Caco-2 (cell line): Measurements from ENCODE around the gene PTEN. TPM values are rescaled to one million over a fixed set of nuclear protein-coding genes. Genes with fewer than 3 reads are reported as not detected.
"Not testable (repeated sequence)": the region's sequence is repeated elsewhere in the genome, so short reads cannot be mapped to it uniquely, and the experiment has no call there.

ENCODE experiments used
- BruUV-seq: library from RNA; stranded (reverse); fragments of 400-500 nt; replicated peaks from 2 replicates; lab custom pipeline; 2021; lab: Mats Ljungman, UMichigan
- CTCF ChIA-PET: fragments of 300-600 bp; sonication (Branson Sonifier 250); formaldehyde crosslinking; loops from one replicate; lab custom pipeline; 2022; ENCODE audit warnings: antibody characterized with exemption; lab: Charles Lee
- POLR2A ChIA-PET: fragments of 300-600 bp; sonication (Branson Sonifier 250); formaldehyde crosslinking; loops from one replicate; lab custom pipeline; 2022; ENCODE audit warnings: antibody characterized with exemption; lab: Charles Lee
- DNase-seq, 2 experiments: peaks; one replicate each; pipeline versions ENCODE4 v3.0.0 to v3.0.0-alpha.2; 2020 to 2022
- H3K27me3 ChIP-seq: replicated peaks from 2 replicates; pipeline ENCODE4 v1.6.0; 2011; ENCODE audit warnings: low read length; ENCODE audit not compliant: control insufficient read depth, insufficient read depth
- H3K36me3 ChIP-seq: 2 replicates; pipeline ENCODE4 v1.5.1; 2011; ENCODE audit warnings: low read length; ENCODE audit not compliant: control insufficient read depth, insufficient read depth
- H3K4me1 ChIP-seq: fragments of 250-450 bp; sonication (Bioruptor Pico); 2 replicates; pipeline ENCODE4 v1.5.1; 2020; ENCODE audit warnings: mild to moderate bottlenecking
- H3K4me3 ChIP-seq: 2 replicates; pipeline ENCODE4 v1.5.1; 2011; ENCODE audit warnings: low read depth, mild to moderate bottlenecking, control low read depth, low read length
- H3K9me3 ChIP-seq: fragments of 250-450 bp; sonication (Bioruptor Pico); 2 replicates; pipeline ENCODE4 v1.5.1; 2020; ENCODE audit warnings: mild to moderate bottlenecking, moderate library complexity
- H3K27ac Mint-ChIP-seq: one replicate; pipeline ENCODE4 v1.8.0; 2022; ENCODE audit warnings: mixed read lengths; ENCODE audit not compliant: unreplicated experiment
- H3K27me3 Mint-ChIP-seq: one replicate; pipeline ENCODE4 v1.8.0; 2022; ENCODE audit warnings: mixed read lengths; ENCODE audit not compliant: insufficient read depth, unreplicated experiment
- H3K36me3 Mint-ChIP-seq: one replicate; pipeline ENCODE4 v1.8.0; 2022; ENCODE audit warnings: mild to moderate bottlenecking, mixed read lengths; ENCODE audit not compliant: insufficient read depth, unreplicated experiment
- H3K4me1 Mint-ChIP-seq: one replicate; pipeline ENCODE4 v1.8.0; 2022; ENCODE audit warnings: low read depth, mixed read lengths; ENCODE audit not compliant: unreplicated experiment
- H3K4me3 Mint-ChIP-seq: one replicate; pipeline ENCODE4 v1.8.0; 2022; ENCODE audit warnings: mild to moderate bottlenecking, moderate library complexity, mixed read lengths; ENCODE audit not compliant: unreplicated experiment
- H3K9me3 Mint-ChIP-seq: one replicate; pipeline ENCODE4 v1.8.0; 2022; ENCODE audit warnings: mixed read lengths; ENCODE audit not compliant: unreplicated experiment
- intact Hi-C: fragments of 100-400 bp; cut with micrococcal nuclease; formaldehyde crosslinking; loops from one replicate; pipeline ENCODE4 v1.10.0; 2022; ENCODE audit not compliant: unreplicated experiment
- total RNA-seq: library from RNA; stranded (reverse); gene quantifications from 2 replicates; pipeline ENCODE4 v1.2.3, GENCODE V29; 2022
- TF ChIP-seq, protein P1 (sequence below), 2 experiments: fragments of 200-600 bp in 1 of 2; IDR thresholded peaks; 1 replicate in 1 of 2; 2 replicates in 1 of 2; pipeline versions ENCODE4 v1.5.1 to v1.8.0; 2011 to 2022; ENCODE audit warnings: antibody characterized with exemption in 1 of 2, control low read depth in 1 of 2, inconsistent platforms in 1 of 2, low read depth in 1 of 2, low read length in 1 of 2, mild to moderate bottlenecking in 1 of 2, moderate library complexity in 1 of 2; ENCODE audit not compliant: insufficient read depth in 1 of 2, severe bottlenecking in 1 of 2, unreplicated experiment in 1 of 2

The PTEN gene
- total RNA-seq, 1 experiment from 2014 or later, result 56.3 TPM

GRCh38 chr10:87846023-87846422 lies 17.4 kb upstream of the PTEN start:
- TF ChIP-seq, protein P1, sequence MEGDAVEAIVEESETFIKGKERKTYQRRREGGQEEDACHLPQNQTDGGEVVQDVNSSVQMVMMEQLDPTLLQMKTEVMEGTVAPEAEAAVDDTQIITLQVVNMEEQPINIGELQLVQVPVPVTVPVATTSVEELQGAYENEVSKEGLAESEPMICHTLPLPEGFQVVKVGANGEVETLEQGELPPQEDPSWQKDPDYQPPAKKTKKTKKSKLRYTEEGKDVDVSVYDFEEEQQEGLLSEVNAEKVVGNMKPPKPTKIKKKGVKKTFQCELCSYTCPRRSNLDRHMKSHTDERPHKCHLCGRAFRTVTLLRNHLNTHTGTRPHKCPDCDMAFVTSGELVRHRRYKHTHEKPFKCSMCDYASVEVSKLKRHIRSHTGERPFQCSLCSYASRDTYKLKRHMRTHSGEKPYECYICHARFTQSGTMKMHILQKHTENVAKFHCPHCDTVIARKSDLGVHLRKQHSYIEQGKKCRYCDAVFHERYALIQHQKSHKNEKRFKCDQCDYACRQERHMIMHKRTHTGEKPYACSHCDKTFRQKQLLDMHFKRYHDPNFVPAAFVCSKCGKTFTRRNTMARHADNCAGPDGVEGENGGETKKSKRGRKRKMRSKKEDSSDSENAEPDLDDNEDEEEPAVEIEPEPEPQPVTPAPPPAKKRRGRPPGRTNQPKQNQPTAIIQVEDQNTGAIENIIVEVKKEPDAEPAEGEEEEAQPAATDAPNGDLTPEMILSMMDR (IDR thresholded peaks at IDR 0.05; ENCODE audit: insufficient read depth in 1 of 2, low read depth in 1 of 2, low read length in 1 of 2, severe bottlenecking in 1 of 2, unreplicated experiment in 1 of 2), result no peak
- CTCF ChIA-PET, result interaction anchor here (0.9 kb wide), 1 partner anchor 737 kb away, joined by 3 read pairs; no protein-coding TSS in a partner anchor
- Histone ChIP-seq H3K4me1 (peaks cover 50% of the 10 kb centered on the region), H3K36me3 (no peaks in the 10 kb centered on the region), H3K27me3 (no peaks in the 10 kb centered on the region), H3K4me3 (no peak overlapping the region), H3K9me3 (no peaks in the 10 kb centered on the region)
- BruUV-seq, result no TSS peak
- H3K4me1 Mint-ChIP-seq, result peaks cover 23% of the 10 kb centered on the region
- peak overlapping the region; percentile 22 for H3K4me3 Mint-ChIP-seq
- POLR2A ChIA-PET, result interaction anchor here (0.5 to 0.6 kb wide), 2 partner anchors 12 to 14 kb away, joined by 3 to 8 read pairs; no protein-coding TSS in a partner anchor
- H3K9me3 Mint-ChIP-seq, result no peaks in the 10 kb centered on the region
- intact Hi-C loops, result no loop called here
- peak overlapping the region; percentile 19 for H3K27ac Mint-ChIP-seq
- peak; percentile 55 to 64 for DNase-seq
- H3K36me3 Mint-ChIP-seq, result peaks cover 7% of the 10 kb centered on the region
- H3K27me3 Mint-ChIP-seq, result no peaks in the 10 kb centered on the region

- H3K36me3 ChIP-seq, DNase-seq, H3K36me3 Mint-ChIP-seq, H3K4me3 ChIP-seq, H3K9me3 ChIP-seq, H3K4me3 Mint-ChIP-seq, H3K27me3 Mint-ChIP-seq, H3K9me3 Mint-ChIP-seq, H3K27ac Mint-ChIP-seq, CTCF ChIA-PET, intact Hi-C loops, POLR2A ChIA-PET, H3K27me3 ChIP-seq, BruUV-seq: not testable (repeated sequence)
- peaks cover 43% of the 10 kb centered on the region for H3K4me1 ChIP-seq
- H3K4me1 Mint-ChIP-seq, result peaks cover 23% of the 10 kb centered on the region
Measured at GRCh38 chr10:87846711-87847110, 16.7 kb upstream of the PTEN start.

GRCh38 chr10:87847550-87847949 lies 15.9 kb upstream of the PTEN start:
- peaks cover 20% of the 10 kb centered on the region for H3K4me1 Mint-ChIP-seq
- no peak overlapping the region for H3K27ac Mint-ChIP-seq
- peaks cover 35% of the 10 kb centered on the region for H3K4me1 ChIP-seq
- H3K9me3 ChIP-seq, result no peaks in the 10 kb centered on the region
- H3K9me3 Mint-ChIP-seq, result no peaks in the 10 kb centered on the region
- no peak for DNase-seq
- H3K4me3 Mint-ChIP-seq, result no peak overlapping the region
- TF ChIP-seq, protein P1 (IDR thresholded peaks at IDR 0.05; ENCODE audit: insufficient read depth in 1 of 2, low read depth in 1 of 2, low read length in 1 of 2, severe bottlenecking in 1 of 2, unreplicated experiment in 1 of 2), result no peak
- H3K36me3 ChIP-seq, result no peaks in the 10 kb centered on the region
- no peak overlapping the region for H3K4me3 ChIP-seq
- no peaks in the 10 kb centered on the region for H3K27me3 Mint-ChIP-seq
- BruUV-seq, result no TSS peak
- ChIA-PET CTCF (no interaction called here), POLR2A (no interaction called here)
- no peaks in the 10 kb centered on the region for H3K27me3 ChIP-seq
- peaks cover 2% of the 10 kb centered on the region for H3K36me3 Mint-ChIP-seq
- intact Hi-C loops, result no loop called here
